Left lung (tissue), 10 donors: Measurements from ENCODE around the gene TTYH2. TPM values are rescaled to one million over a fixed set of nuclear protein-coding genes. Genes with fewer than 3 reads are reported as not detected.

Source experiments
- ATAC-seq: fragments of 200-7000 bp; cut with Tn5 transposase; one replicate; pipeline ENCODE4 v1.9.1; 2020; ENCODE audit warnings: moderate library complexity
- DNase-seq, 4 donors: peaks; one replicate each; pipeline ENCODE4 v3.0.0-alpha.2; 2013 to 2020
- H3K27ac ChIP-seq, 2 donors: fragments of 200-600 bp; sonication (generic) in 1 of 2; one replicate each; pipeline versions ENCODE4 v1.5.0 to v1.8.0; 2020 to 2021
- H3K27me3 ChIP-seq, 2 donors: fragments of 200-600 bp; sonication (generic) in 1 of 2; one replicate each; pipeline versions ENCODE4 v1.5.0 to v1.8.0; 2020 to 2021
- H3K36me3 ChIP-seq, 2 donors: fragments of 200-600 bp; sonication (generic) in 1 of 2; one replicate each; pipeline versions ENCODE4 v1.5.0 to v1.8.0; 2020 to 2021
- H3K4me1 ChIP-seq, 2 donors: fragments of 200-600 bp; one replicate each; pipeline ENCODE4 v1.8.0; 2021
- H3K4me3 ChIP-seq, 2 donors: fragments of 200-600 bp; sonication (generic) in 1 of 2; one replicate each; pipeline versions ENCODE4 v1.5.0 to v1.8.0; 2020 to 2021; ENCODE audit warnings: mild to moderate bottlenecking in 1 of 2
- H3K9me3 ChIP-seq, 2 donors: fragments of 200-600 bp; sonication (generic) in 1 of 2; one replicate each; pipeline versions ENCODE4 v1.5.0 to v1.8.0; 2020 to 2021
- CTCF ChIP-seq, 2 donors: fragments of 200-600 bp; sonication (generic) in 1 of 2; IDR thresholded peaks; one replicate each; pipeline versions ENCODE4 v1.5.0 to v1.8.0; 2021; ENCODE audit warnings: antibody characterized with exemption in 2 of 2
- intact Hi-C, 2 donors: fragments of 100-400 bp; cut with DNase I; formaldehyde crosslinking; loops; one replicate each; pipeline versions ENCODE4 v1.11.2 to v1.14.2; 2022
- polyA plus RNA-seq, 6 donors: library from polyadenylated mRNA; unstranded; fragments of 120-200 nt; gene quantifications; one replicate each; pipeline ENCODE4 v1.2.1, GENCODE V29; 2013; ENCODE audit not compliant: insufficient read length in 6 of 6
- total RNA-seq, 2 donors: library from RNA; stranded (reverse); fragmentation: NEBNext Ultra II Directional; extraction: Animal tissue kit (Norgen Biotek cat#: 25700); gene quantifications; one replicate each; pipeline ENCODE4 v1.2.1, GENCODE V29; 2021
- donor health status: DM: no; HTN: yes; CAD: no.
- donor health status: DM: no; HTN: no; CAD: no.

TTYH2 gene
- total and polyA plus RNA-seq, 8 donors, result 6.9 to 22.1 (median 16.5) TPM

GRCh38 chr17:74237321-74237720, 23.9 kb downstream of the TTYH2 start:
- H3K36me3 ChIP-seq, result no peaks in the 10 kb centered on the region
- ATAC-seq, result no peak
- H3K4me3 ChIP-seq, result no peak overlapping the region
- no peak overlapping the region for H3K27ac ChIP-seq
- H3K9me3 ChIP-seq, result no peaks in the 10 kb centered on the region
- TF ChIP-seq CTCF (IDR thresholded peaks at IDR 0.05), result no peak
- no peak for DNase-seq
- H3K4me1 ChIP-seq, result peaks cover 5 to 7% of the 10 kb centered on the region in 2 donors
- no peaks in the 10 kb centered on the region for H3K27me3 ChIP-seq
- intact Hi-C loops, result no loop called here

GRCh38 chr17:74239172-74239571, 25.8 kb downstream of the TTYH2 start:
- intact Hi-C loops, result no loop called here
- no peaks in the 10 kb centered on the region for H3K36me3 ChIP-seq

GRCh38 chr17:74240618-74241205, 27.3 kb downstream of the TTYH2 start:
- Histone ChIP-seq H3K27me3 (no peaks in the 10 kb centered on the region), H3K4me1 (peaks cover 5 to 7% of the 10 kb centered on the region in 2 donors), H3K36me3 (no peaks in the 10 kb centered on the region), H3K9me3 (no peaks in the 10 kb centered on the region), H3K4me3 (no peak overlapping the region), H3K27ac (no peak overlapping the region)
- DNase-seq, result peak in 1 of 4 donors; percentile 64
- TF ChIP-seq CTCF (IDR thresholded peaks at IDR 0.05), result no peak
- ATAC-seq, result peak; percentile 23
- intact Hi-C loops, result no loop called here

More at GRCh38 chr17:74239172-74239571, 25.8 kb downstream of the TTYH2 start:
- Histone ChIP-seq H3K9me3 (no peaks in the 10 kb centered on the region), H3K4me3 (no peak overlapping the region), H3K27ac (no peak overlapping the region), H3K27me3 (no peaks in the 10 kb centered on the region), H3K4me1 (peaks cover 5 to 7% of the 10 kb centered on the region in 2 donors)
- peak in 1 of 4 donors; percentile 60 for DNase-seq
- no peak for TF ChIP-seq CTCF (IDR thresholded peaks at IDR 0.05)
- peak; percentile 12 for ATAC-seq

- Histone ChIP-seq H3K4me1 (peaks cover 5 to 7% of the 10 kb centered on the region in 2 donors), H3K9me3 (no peaks in the 10 kb centered on the region), H3K4me3 (no peak overlapping the region), H3K27ac (no peak overlapping the region), H3K36me3 (no peaks in the 10 kb centered on the region), H3K27me3 (no peaks in the 10 kb centered on the region)
- TF ChIP-seq CTCF (IDR thresholded peaks at IDR 0.05), result no peak
- DNase-seq, result peak in 1 of 4 donors; percentile 69
- peak; percentile 66 for ATAC-seq
- intact Hi-C loops, result no loop called here
Observed at GRCh38 chr17:74241431-74241830, 28.1 kb downstream of the TTYH2 start.

GRCh38 chr17:74241847-74242246, 28.5 kb downstream of the TTYH2 start:
- DNase-seq (no peak), ATAC-seq (peak; percentile 38)
- H3K9me3 ChIP-seq, result no peaks in the 10 kb centered on the region
- no peak overlapping the region for H3K4me3 ChIP-seq
- H3K27me3 ChIP-seq, result no peaks in the 10 kb centered on the region
- intact Hi-C loops, result no loop called here
- TF ChIP-seq CTCF (IDR thresholded peaks at IDR 0.05), result no peak
- no peaks in the 10 kb centered on the region for H3K36me3 ChIP-seq
- no peak overlapping the region for H3K27ac ChIP-seq
- H3K4me1 ChIP-seq, result peaks cover 5 to 7% of the 10 kb centered on the region in 2 donors
